HCT116 (cell line): ENCODE data around the gene COL10A1. TPM values are rescaled to one million over a fixed set of nuclear protein-coding genes. Genes with fewer than 3 reads are reported as not detected.
A peak's percentile ranks its signal among the peaks of the same experiment; 100 is the strongest.

ENCODE experiments used
- ATAC-seq: fragments of 200-7000 bp; cut with Tn5 transposase; 2 replicates; pipeline ENCODE4 v1.9.1; 2020; ENCODE audit warnings: mild to moderate bottlenecking, moderate library complexity
- BruUV-seq: library from RNA; stranded (reverse); fragments of 400-500 nt; replicated peaks from 2 replicates; lab custom pipeline; 2021; lab: Mats Ljungman, UMichigan
- CTCF ChIA-PET: fragments of 300-600 bp; sonication (Branson Sonifier 250); formaldehyde crosslinking; loops from one replicate; lab custom pipeline; 2021; ENCODE audit warnings: antibody characterized with exemption; lab: Charles Lee
- POLR2A ChIA-PET: fragments of 300-600, 350-600 bp; sonication (Branson Sonifier 250); formaldehyde crosslinking; loops from one replicate; lab custom pipeline; 2021; ENCODE audit warnings: antibody characterized with exemption; lab: Charles Lee
- RAD21 ChIA-PET, 2 experiments: fragments of 300-600 bp; sonication (Branson Sonifier 250); formaldehyde crosslinking; loops; one replicate each; lab custom pipeline; 2023; ENCODE audit warnings: low total read pairs in 2 of 2; ENCODE audit not compliant: uncharacterized antibody in 2 of 2, unreplicated experiment in 2 of 2, low non-redundant PET in 1 of 2; lab: Charles Lee
- DNase-seq: peaks from one replicate; pipeline ENCODE4 v3.0.0-alpha.2; 2010; ENCODE audit warnings: low read depth, low spot score
- H2AFZ ChIP-seq: fragments of 200-600 bp; shearing (Covaris generic), sonication (generic); 2 replicates; pipeline ENCODE4 v1.6.1; 2017; ENCODE audit warnings: low read depth, mixed run types, mixed read lengths, antibody characterized with exemption, low read length; ENCODE audit not compliant: poor library complexity, severe bottlenecking
- H3K27ac ChIP-seq: 2 replicates; pipeline ENCODE4 v1.5.1; 2012; ENCODE audit warnings: low read depth, low read length
- H3K27me3 ChIP-seq: fragments of 200-600 bp; sonication (generic); 2 replicates; pipeline ENCODE4 v1.6.1; 2016; ENCODE audit warnings: mixed run types, low read length, mixed read lengths; ENCODE audit not compliant: insufficient read depth
- H3K36me3 ChIP-seq, 2 experiments: fragments of 200-500 bp in 1 of 2; fragments of 200-600 bp in 1 of 2; sonication (Bioruptor generic) in 1 of 2; sonication (generic) in 1 of 2; 2 replicates each; pipeline versions ENCODE4 v1.5.1 to v1.6.1; 2014 to 2016; ENCODE audit warnings: low read length in 2 of 2, inconsistent platforms in 1 of 2, mixed read lengths in 1 of 2, mixed run types in 1 of 2; ENCODE audit not compliant: insufficient read depth in 2 of 2, control insufficient read depth in 1 of 2
- H3K4me1 ChIP-seq, 2 experiments: fragments of 200-600 bp in 1 of 2; sonication (generic) in 1 of 2; 2 replicates each; pipeline versions ENCODE4 v1.5.1 to v1.6.1; 2012 to 2017; ENCODE audit warnings: low read length in 2 of 2, inconsistent platforms in 1 of 2, mild to moderate bottlenecking in 1 of 2, mixed read lengths in 1 of 2, mixed run types in 1 of 2, moderate library complexity in 1 of 2; ENCODE audit not compliant: insufficient read depth in 2 of 2, control insufficient read depth in 1 of 2
- H3K4me2 ChIP-seq: fragments of 200-600 bp; sonication (generic); 2 replicates; pipeline ENCODE4 v1.6.1; 2017; ENCODE audit warnings: mixed run types, low read length, mixed read lengths
- H3K4me3 ChIP-seq, 2 experiments: fragments of 200-600 bp in 1 of 2; sonication (generic) in 1 of 2; replicated peaks in 1 of 2; 2 replicates each; pipeline ENCODE4 v1.5.1; 2011 to 2016; ENCODE audit warnings: low read length in 2 of 2, control low read depth in 1 of 2, low read depth in 1 of 2, mild to moderate bottlenecking in 1 of 2, mixed read lengths in 1 of 2, mixed run types in 1 of 2
- H3K79me2 ChIP-seq: fragments of 200-600 bp; sonication (generic); 2 replicates; pipeline ENCODE4 v1.6.1; 2017; ENCODE audit warnings: mild to moderate bottlenecking, mixed run types, low read length, moderate library complexity, mixed read lengths; ENCODE audit not compliant: insufficient read depth
- H3K9ac ChIP-seq: fragments of 200-600 bp; sonication (generic); 2 replicates; pipeline ENCODE4 v1.6.1; 2016; ENCODE audit warnings: low read length, mixed read lengths
- H3K9me2 ChIP-seq: fragments of 200-600 bp; sonication (generic), shearing (Covaris generic); 2 replicates; pipeline ENCODE4 v1.6.1; 2017; ENCODE audit warnings: mixed run types, mild to moderate bottlenecking, moderate library complexity; ENCODE audit not compliant: insufficient read depth
- H3K9me3 ChIP-seq, 2 experiments: fragments of 200-500 bp in 1 of 2; fragments of 200-600 bp in 1 of 2; sonication (Bioruptor generic) in 1 of 2; sonication (generic) in 1 of 2; 2 replicates each; pipeline ENCODE4 v1.6.1; 2014 to 2017; ENCODE audit warnings: low read length in 2 of 2, mixed read lengths in 2 of 2, inconsistent platforms in 1 of 2, low read depth in 1 of 2, mild to moderate bottlenecking in 1 of 2, mixed run types in 1 of 2, moderate library complexity in 1 of 2; ENCODE audit not compliant: control insufficient read depth in 1 of 2, insufficient read depth in 1 of 2
- H4K20me1 ChIP-seq: fragments of 200-600 bp; sonication (generic), shearing (Covaris generic); 2 replicates; pipeline ENCODE4 v1.6.1; 2017; ENCODE audit warnings: mixed run types, mild to moderate bottlenecking, moderate library complexity; ENCODE audit not compliant: insufficient read depth
- POLR2AphosphoS5 ChIP-seq: IDR thresholded peaks from 2 replicates; pipeline ENCODE4 v1.6.1; 2011; ENCODE audit warnings: mild to moderate bottlenecking, low read depth, low read length, moderate library complexity
- SIN3A ChIP-seq: IDR thresholded peaks from 2 replicates; pipeline ENCODE4 v1.6.1; 2012; ENCODE audit warnings: low read depth
- SP1 ChIP-seq: IDR thresholded peaks from 2 replicates; pipeline ENCODE4 v1.6.1; 2012; ENCODE audit warnings: low read depth
- TCF7L2 ChIP-seq: IDR thresholded peaks from 2 replicates; pipeline ENCODE4 v1.7.0; 2011; ENCODE audit warnings: borderline replicate concordance, inconsistent platforms; ENCODE audit not compliant: insufficient read depth, insufficient read length; ENCODE audit errors: extremely low read depth
- YY1 ChIP-seq: IDR thresholded peaks from 2 replicates; pipeline ENCODE4 v1.6.1; 2011; ENCODE audit warnings: low read length, low read depth, moderate library complexity, mild to moderate bottlenecking; ENCODE audit not compliant: insufficient replicate concordance; ENCODE audit errors: extremely low read depth
- ZBTB33 ChIP-seq: IDR thresholded peaks from 2 replicates; pipeline ENCODE4 v1.6.1; 2011; ENCODE audit warnings: mild to moderate bottlenecking, low read length, moderate library complexity; ENCODE audit not compliant: insufficient replicate concordance; ENCODE audit errors: extremely low read depth
- ZNF274 ChIP-seq: fragments of 200-500 bp; sonication (Bioruptor generic); IDR thresholded peaks from 2 replicates; pipeline ENCODE4 v1.6.1; 2014; ENCODE audit warnings: mild to moderate bottlenecking, low read depth, low read length, inconsistent platforms
- intact Hi-C: fragments of 100-400 bp; cut with micrococcal nuclease; formaldehyde crosslinking; loops from 2 replicates; pipeline ENCODE4 v1.10.0; 2022
- total RNA-seq: library from RNA; stranded (reverse); gene quantifications from one replicate; pipeline ENCODE4 v1.2.1, GENCODE V29; 2021; ENCODE audit not compliant: unreplicated experiment
- TF ChIP-seq, protein P1 (sequence below), 3 experiments: fragments of 200-600 bp in 1 of 3; sonication (generic) in 1 of 3; IDR thresholded peaks in 2 of 3; conservative IDR thresholded peaks in 1 of 3; 2 replicates each; pipeline ENCODE4 v1.5.1; 2012 to 2017; ENCODE audit warnings: low read depth in 2 of 3, low read length in 2 of 3, antibody characterized with exemption in 1 of 3, borderline replicate concordance in 1 of 3, control low read depth in 1 of 3, mild to moderate bottlenecking in 1 of 3, mixed read lengths in 1 of 3, mixed run types in 1 of 3, moderate library complexity in 1 of 3; ENCODE audit not compliant: insufficient read depth in 1 of 3

COL10A1 gene
- total RNA-seq, 1 experiment from 2014 or later = not detected

DNA sequence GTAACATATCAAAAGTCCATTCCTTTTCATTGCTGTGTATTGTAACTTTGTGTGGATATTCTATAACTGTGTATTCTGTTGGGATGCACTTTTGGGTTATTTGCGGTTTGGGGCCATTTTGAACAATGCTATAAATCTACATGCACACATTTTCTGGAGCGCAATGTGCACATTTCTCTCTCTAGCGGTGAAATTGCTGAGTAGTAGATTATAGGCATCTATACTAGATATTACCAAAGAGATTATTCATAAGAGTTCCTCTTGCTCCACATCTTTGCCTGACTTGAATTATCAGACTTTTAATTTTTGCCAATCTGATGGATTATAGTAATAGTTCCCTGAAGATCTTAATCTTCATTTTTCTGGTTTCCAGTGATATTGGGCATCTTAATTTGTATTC is 47.0 kb downstream of the COL10A1 start (continued):
- TF ChIP-seq POLR2AphosphoS5 (no peak), SP1 (no peak), YY1 (no peak), ZNF274 (no peak), SIN3A (no peak), ZBTB33 (no peak)

- no peak overlapping the region for H3K27ac ChIP-seq
- intact Hi-C loops = no loop called here
- no TSS peak for BruUV-seq
- H3K4me3 ChIP-seq = no peak overlapping the region
- no peaks in the 10 kb centered on the region for H4K20me1 ChIP-seq
- no peak overlapping the region for H3K9ac ChIP-seq
- ChIA-PET RAD21 (no interaction called here), POLR2A (no interaction called here), CTCF (interaction anchor here (0.6 kb wide), 1 partner anchor 18 kb away, joined by 3 read pairs; no protein-coding TSS in a partner anchor)
- H3K27me3 ChIP-seq = no peaks in the 10 kb centered on the region
- no peaks in the 10 kb centered on the region for H3K9me3 ChIP-seq
- no peak; the same call in 1 of the 2 replicates for ATAC-seq
- H3K4me1 ChIP-seq = peaks cover 7 to 14% of the 10 kb centered on the region in 2 experiments
- H3K4me2 ChIP-seq = no peak overlapping the region
- H3K36me3 ChIP-seq = no peaks in the 10 kb centered on the region
- no peaks in the 10 kb centered on the region for H3K79me2 ChIP-seq
- DNase-seq = no peak
- TF ChIP-seq, protein P1, sequence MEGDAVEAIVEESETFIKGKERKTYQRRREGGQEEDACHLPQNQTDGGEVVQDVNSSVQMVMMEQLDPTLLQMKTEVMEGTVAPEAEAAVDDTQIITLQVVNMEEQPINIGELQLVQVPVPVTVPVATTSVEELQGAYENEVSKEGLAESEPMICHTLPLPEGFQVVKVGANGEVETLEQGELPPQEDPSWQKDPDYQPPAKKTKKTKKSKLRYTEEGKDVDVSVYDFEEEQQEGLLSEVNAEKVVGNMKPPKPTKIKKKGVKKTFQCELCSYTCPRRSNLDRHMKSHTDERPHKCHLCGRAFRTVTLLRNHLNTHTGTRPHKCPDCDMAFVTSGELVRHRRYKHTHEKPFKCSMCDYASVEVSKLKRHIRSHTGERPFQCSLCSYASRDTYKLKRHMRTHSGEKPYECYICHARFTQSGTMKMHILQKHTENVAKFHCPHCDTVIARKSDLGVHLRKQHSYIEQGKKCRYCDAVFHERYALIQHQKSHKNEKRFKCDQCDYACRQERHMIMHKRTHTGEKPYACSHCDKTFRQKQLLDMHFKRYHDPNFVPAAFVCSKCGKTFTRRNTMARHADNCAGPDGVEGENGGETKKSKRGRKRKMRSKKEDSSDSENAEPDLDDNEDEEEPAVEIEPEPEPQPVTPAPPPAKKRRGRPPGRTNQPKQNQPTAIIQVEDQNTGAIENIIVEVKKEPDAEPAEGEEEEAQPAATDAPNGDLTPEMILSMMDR (IDR thresholded peaks at IDR 0.05 in 2 of 3, conservative IDR thresholded peaks at IDR 0.05 in 1 of 3; ENCODE audit: borderline replicate concordance in 1 of 3, insufficient read depth in 1 of 3, low read depth in 2 of 3, low read length in 2 of 3) = peak in 2 of 3 experiments; percentile 17 to 23; a peak in 3 of 6 replicates
- TF ChIP-seq TCF7L2 = no peak
- no peaks in the 10 kb centered on the region for H3K9me2 ChIP-seq
- H2AFZ ChIP-seq = no peak overlapping the region
Measured at GRCh38 chr6:116078522-116078921, 47.4 kb downstream of the COL10A1 start.
